Measurements from ENCODE around the gene PPP1R7.

PPP1R7 gene

DNA sequence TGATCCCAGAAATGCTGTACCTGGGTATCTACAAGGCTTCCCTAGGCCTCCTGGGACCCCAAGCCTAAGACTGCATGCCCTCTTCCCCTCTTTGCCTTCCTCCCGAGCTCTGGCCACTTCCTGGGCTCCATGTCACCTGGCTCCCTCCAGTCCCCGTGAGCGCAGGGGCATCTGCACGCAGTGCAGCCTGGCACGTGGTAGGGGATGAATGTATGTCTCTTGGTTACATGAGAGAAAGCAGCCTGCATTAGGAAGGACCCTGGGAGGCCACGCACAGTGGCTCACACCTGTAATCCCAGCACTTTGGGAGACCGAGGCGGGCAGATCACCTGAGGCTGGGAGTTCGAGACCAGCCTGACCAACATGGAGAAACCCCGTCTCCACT lies 16.8 kb upstream of the PPP1R7 start:
- Histone ChIP-seq H3K36me3 (peaks cover 17% of the 10 kb centered on the region), H3K27me3 (no peaks in the 10 kb centered on the region), H3K4me1 (ENCODE audit: control insufficient read depth in 1 of 2, insufficient read depth in 1 of 2, low read depth in 1 of 2, low read length in 1 of 2) (no peaks in the 10 kb centered on the region), H3K9me3 (no peaks in the 10 kb centered on the region), H3K27ac (no peak overlapping the region), H3K4me3 (ENCODE audit: low read depth in 1 of 2, low read length in 1 of 2) (no peak overlapping the region)
- TF ChIP-seq CTCF (IDR thresholded peaks at IDR 0.05) = no peak

DNA sequence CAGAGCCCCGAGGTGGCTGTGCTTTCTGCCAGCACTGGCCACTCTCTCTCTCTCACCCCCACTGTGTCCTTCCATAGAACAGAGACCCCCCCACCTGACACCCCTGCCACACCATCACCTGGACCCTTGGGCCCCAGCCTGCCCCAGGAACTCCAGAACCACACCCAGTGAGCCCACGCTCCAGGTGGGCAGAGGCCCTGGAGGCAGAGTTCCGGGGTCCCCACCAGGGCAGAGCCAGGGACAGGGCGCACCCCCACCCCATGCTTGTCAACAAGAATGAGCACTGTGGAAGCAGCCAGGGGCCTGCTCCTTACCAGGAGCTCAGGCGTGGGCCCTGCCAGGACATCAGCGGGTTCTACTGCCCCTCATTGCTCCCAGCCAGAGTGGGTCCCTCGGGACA lies 15.6 kb upstream of the PPP1R7 start:
- Histone ChIP-seq H3K9me3 (no peaks in the 10 kb centered on the region), H3K36me3 (peaks cover 17% of the 10 kb centered on the region), H3K4me1 (ENCODE audit: control insufficient read depth in 1 of 2, insufficient read depth in 1 of 2, low read depth in 1 of 2, low read length in 1 of 2) (no peaks in the 10 kb centered on the region), H3K27me3 (no peaks in the 10 kb centered on the region), H3K27ac (no peak overlapping the region), H3K4me3 (ENCODE audit: low read depth in 1 of 2, low read length in 1 of 2) (no peak overlapping the region)
- TF ChIP-seq CTCF (IDR thresholded peaks at IDR 0.05) = no peak

GRCh38 chr2:241135737-241136136 lies 14.5 kb upstream of the PPP1R7 start:
- Histone ChIP-seq H3K27me3 (no peaks in the 10 kb centered on the region), H3K27ac (no peak overlapping the region), H3K4me3 (ENCODE audit: low read depth in 1 of 2, low read length in 1 of 2) (no peak overlapping the region), H3K4me1 (ENCODE audit: control insufficient read depth in 1 of 2, insufficient read depth in 1 of 2, low read depth in 1 of 2, low read length in 1 of 2) (no peaks in the 10 kb centered on the region), H3K36me3 (peaks cover 17% of the 10 kb centered on the region), H3K9me3 (no peaks in the 10 kb centered on the region)
- TF ChIP-seq CTCF (IDR thresholded peaks at IDR 0.05) = no peak

- no peaks in the 10 kb centered on the region for H3K4me1 ChIP-seq (ENCODE audit: control insufficient read depth in 1 of 2, insufficient read depth in 1 of 2, low read depth in 1 of 2, low read length in 1 of 2)
- peaks cover 17% of the 10 kb centered on the region for H3K36me3 ChIP-seq
- H3K9me3 ChIP-seq = no peaks in the 10 kb centered on the region
- H3K4me3 ChIP-seq (ENCODE audit: low read depth in 1 of 2, low read length in 1 of 2) = no peak overlapping the region
- no peak for TF ChIP-seq CTCF (IDR thresholded peaks at IDR 0.05)
- H3K27me3 ChIP-seq = no peaks in the 10 kb centered on the region
- H3K27ac ChIP-seq = no peak overlapping the region
Observed at GRCh38 chr2:241136191-241136590, 14.1 kb upstream of the PPP1R7 start.

DNA sequence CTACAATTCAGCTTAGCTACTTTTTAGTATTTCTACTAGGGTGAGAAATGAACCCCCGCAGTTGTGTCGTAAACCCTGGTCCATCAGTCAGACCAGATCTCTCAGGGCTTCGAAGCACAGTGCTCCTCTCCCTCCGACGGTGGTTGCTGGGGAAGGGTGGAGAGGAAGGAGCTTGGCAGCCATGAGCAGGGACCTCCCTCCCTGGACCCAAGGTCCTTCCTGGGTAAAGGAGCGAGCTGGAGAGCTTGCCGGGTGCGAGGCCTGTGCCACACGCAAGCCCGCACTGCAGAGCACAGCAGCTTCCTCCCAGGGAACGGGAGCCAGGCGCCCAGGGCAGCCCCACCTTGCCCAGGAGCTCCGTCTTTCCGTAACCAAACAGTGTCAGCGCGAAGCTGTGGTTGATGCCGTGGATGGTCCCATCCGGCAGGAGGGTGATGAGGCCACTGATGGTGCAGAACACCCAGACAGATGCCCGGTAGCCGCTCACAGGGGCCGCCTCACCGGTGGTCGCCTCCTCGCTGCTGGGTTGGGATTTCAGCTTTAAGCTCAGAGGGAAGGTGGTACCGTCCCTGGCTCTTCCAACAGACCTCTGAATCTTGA lies 13.5 kb upstream of the PPP1R7 start:
- Histone ChIP-seq H3K4me3 (ENCODE audit: low read depth in 1 of 2, low read length in 1 of 2) (no peak overlapping the region), H3K4me1 (ENCODE audit: control insufficient read depth in 1 of 2, insufficient read depth in 1 of 2, low read depth in 1 of 2, low read length in 1 of 2) (no peaks in the 10 kb centered on the region), H3K36me3 (peaks cover 17% of the 10 kb centered on the region), H3K27ac (no peak overlapping the region), H3K27me3 (no peaks in the 10 kb centered on the region), H3K9me3 (no peaks in the 10 kb centered on the region)
- no peak for TF ChIP-seq CTCF (IDR thresholded peaks at IDR 0.05)

All from neutrophil (primary cell).